Measurements from ENCODE around the gene CYP1A1. TPM values are rescaled to one million over a fixed set of nuclear protein-coding genes. Genes with fewer than 3 reads are reported as not detected.

Gene CYP1A1
- total RNA-seq, 1 donor from 2014 or later: 7.0 TPM

- Mint-ChIP-seq H3K4me1 (ENCODE audit: unreplicated experiment) (peaks cover 10% of the 10 kb centered on the region), H3K27ac (ENCODE audit: unreplicated experiment) (no peak overlapping the region)
These were observed 38.1 kb upstream of the CYP1A1 start for GRCh38 chr15:74763416-74763815.

GRCh38 chr15:74762791-74763150 is 37.4 kb upstream of the CYP1A1 start:
- Mint-ChIP-seq H3K4me3 (ENCODE audit: unreplicated experiment) (no peak overlapping the region), H3K27me3 (ENCODE audit: unreplicated experiment) (peaks cover 5% of the 10 kb centered on the region), H3K9me3 (ENCODE audit: unreplicated experiment) (no peaks in the 10 kb centered on the region), H3K36me3 (ENCODE audit: low read depth, unreplicated experiment) (no peaks in the 10 kb centered on the region), H3K27ac (ENCODE audit: unreplicated experiment) (peak overlapping the region; percentile 67), H3K4me1 (ENCODE audit: unreplicated experiment) (peaks cover 10% of the 10 kb centered on the region)
- DNase-seq (ENCODE audit: low spot score): no peak
- TF ChIP-seq CTCF (IDR thresholded peaks at IDR 0.05; ENCODE audit: unreplicated experiment): no peak

More at GRCh38 chr15:74763416-74763815, 38.1 kb upstream of the CYP1A1 start:
- Mint-ChIP-seq H3K36me3 (ENCODE audit: low read depth, unreplicated experiment) (no peaks in the 10 kb centered on the region), H3K4me3 (ENCODE audit: unreplicated experiment) (no peak overlapping the region), H3K27me3 (ENCODE audit: unreplicated experiment) (peaks cover 5% of the 10 kb centered on the region), H3K9me3 (ENCODE audit: unreplicated experiment) (no peaks in the 10 kb centered on the region)
- TF ChIP-seq CTCF (IDR thresholded peaks at IDR 0.05; ENCODE audit: unreplicated experiment): no peak
- no peak for DNase-seq (ENCODE audit: low spot score)

GRCh38 chr15:74758736-74759135 is 33.4 kb upstream of the CYP1A1 start:
- Mint-ChIP-seq H3K27ac (ENCODE audit: unreplicated experiment) (no peak overlapping the region), H3K4me3 (ENCODE audit: unreplicated experiment) (no peak overlapping the region)

GRCh38 chr15:74754593-74755215 is 29.4 kb upstream of the CYP1A1 start:
- no peaks in the 10 kb centered on the region for H3K36me3 Mint-ChIP-seq (ENCODE audit: low read depth, unreplicated experiment)
- no peak overlapping the region for H3K27ac Mint-ChIP-seq (ENCODE audit: unreplicated experiment)
- H3K27me3 Mint-ChIP-seq (ENCODE audit: unreplicated experiment): peaks cover 4% of the 10 kb centered on the region

More at GRCh38 chr15:74758736-74759135, 33.4 kb upstream of the CYP1A1 start:
- no peaks in the 10 kb centered on the region for H3K9me3 Mint-ChIP-seq (ENCODE audit: unreplicated experiment)
- peaks cover 3% of the 10 kb centered on the region for H3K27me3 Mint-ChIP-seq (ENCODE audit: unreplicated experiment)
- DNase-seq (ENCODE audit: low spot score): no peak
- peaks cover 10% of the 10 kb centered on the region for H3K4me1 Mint-ChIP-seq (ENCODE audit: unreplicated experiment)
- no peak for TF ChIP-seq CTCF (IDR thresholded peaks at IDR 0.05; ENCODE audit: unreplicated experiment)
- no peaks in the 10 kb centered on the region for H3K36me3 Mint-ChIP-seq (ENCODE audit: low read depth, unreplicated experiment)

More at GRCh38 chr15:74754593-74755215, 29.4 kb upstream of the CYP1A1 start:
- Mint-ChIP-seq H3K4me1 (ENCODE audit: unreplicated experiment) (no peaks in the 10 kb centered on the region), H3K4me3 (ENCODE audit: unreplicated experiment) (no peak overlapping the region), H3K9me3 (ENCODE audit: unreplicated experiment) (no peaks in the 10 kb centered on the region)
- TF ChIP-seq CTCF (IDR thresholded peaks at IDR 0.05; ENCODE audit: unreplicated experiment): no peak
- DNase-seq (ENCODE audit: low spot score): no peak
